Prostate gland (tissue), 2 donors: ENCODE results near the gene HIVEP3. TPM values are rescaled to one million over a fixed set of nuclear protein-coding genes. Genes with fewer than 3 reads are reported as not detected.

Source experiments
- DNase-seq: peaks from one replicate; pipeline ENCODE4 v3.0.0-alpha.2; 2019; ENCODE audit warnings: low spot score
- H3K27ac ChIP-seq, 2 donors: fragments of 200-600 bp; sonication (generic); 2 replicates each; pipeline ENCODE4 v1.5.1; 2017 to 2019
- H3K27me3 ChIP-seq: fragments of 200-600 bp; sonication (generic); replicated peaks from 2 replicates; pipeline ENCODE4 v1.5.1; 2019; ENCODE audit not compliant: insufficient read depth
- H3K36me3 ChIP-seq, 2 donors: fragments of 200-600 bp; sonication (generic); 1 replicate in 1 of 2; 2 replicates in 1 of 2; pipeline versions ENCODE4 v1.5.1 to v1.8.1; 2017 to 2019
- H3K4me1 ChIP-seq: fragments of 200-600 bp; sonication (generic); replicated peaks from 2 replicates; pipeline ENCODE4 v1.5.1; 2019
- H3K4me3 ChIP-seq, 2 donors: fragments of 200-600 bp; sonication (generic); 2 replicates each; pipeline ENCODE4 v1.5.1; 2017 to 2019
- H3K9me3 ChIP-seq: fragments of 200-600 bp; sonication (generic); 2 replicates; pipeline ENCODE4 v1.5.1; 2017
- CTCF ChIP-seq, 4 experiments: fragments of 200-600 bp in 2 of 4; fragments of 450-650 bp in 2 of 4; sonication (generic) in 2 of 4; IDR thresholded peaks; 1 replicate in 3 of 4; 2 replicates in 1 of 4; pipeline ENCODE4 v1.5.1; 2016 to 2019; ENCODE audit warnings: antibody characterized with exemption in 4 of 4, mild to moderate bottlenecking in 2 of 4, moderate library complexity in 2 of 4
- POLR2A ChIP-seq: fragments of 450-650 bp; IDR thresholded peaks from one replicate; pipeline ENCODE4 v1.6.1; 2016; ENCODE audit warnings: antibody characterized with exemption, mild to moderate bottlenecking
- POLR2AphosphoS5 ChIP-seq: sonication (generic); formaldehyde crosslinking; IDR thresholded peaks from one replicate; pipeline ENCODE4 v1.6.1; 2017; ENCODE audit warnings: antibody characterized with exemption
- whole genome bisulfite sequencing: methylation state at CpG from one replicate; pipeline ENCODE4 v1.1.5; 2018; 5-methylcytosine and 5-hydroxymethylcytosine counted together
- intact Hi-C: fragments of 100-400 bp; cut with DNase I; formaldehyde crosslinking; loops from one replicate; pipeline ENCODE4 v1.14.2; 2022
- total RNA-seq, 2 donors: library from RNA; depleted of rRNA; stranded (reverse); fragments of >200 nt; gene quantifications; one replicate each; pipeline ENCODE4 v1.1.0, GENCODE V29; 2016

HIVEP3 gene
- total RNA-seq, 2 donors from 2014 or later = 9.3 to 11.2 TPM

- Histone ChIP-seq H3K4me3 (no peak overlapping the region), H3K36me3 (no peaks in the 10 kb centered on the region), H3K4me1 (no peaks in the 10 kb centered on the region), H3K9me3 (no peaks in the 10 kb centered on the region), H3K27me3 (no peaks in the 10 kb centered on the region), H3K27ac (no peak overlapping the region)
- intact Hi-C loops = no loop called here
- 50% methylated on average over 1 of the region's 1 CpG for WGBS
- DNase-seq = no peak
- TF ChIP-seq POLR2AphosphoS5 (peak; percentile 61), CTCF (IDR thresholded peaks at IDR 0.05) (no peak), POLR2A (no peak)
These were observed 453.0 kb downstream of the HIVEP3 start for GRCh38 chr1:41465741-41466140.

- Histone ChIP-seq H3K9me3 (no peaks in the 10 kb centered on the region), H3K27ac (no peak overlapping the region), H3K36me3 (no peaks in the 10 kb centered on the region), H3K4me3 (no peak overlapping the region), H3K27me3 (no peaks in the 10 kb centered on the region), H3K4me1 (no peaks in the 10 kb centered on the region)
- WGBS = 95% methylated on average over 7 of the region's 7 CpGs
- DNase-seq = no peak
- intact Hi-C loops = no loop called here
- TF ChIP-seq CTCF (IDR thresholded peaks at IDR 0.05) (no peak), POLR2A (no peak), POLR2AphosphoS5 (no peak)
These were observed 453.8 kb downstream of the HIVEP3 start for GRCh38 chr1:41464885-41465284.

- H3K9me3 ChIP-seq = no peaks in the 10 kb centered on the region
- no peaks in the 10 kb centered on the region for H3K27me3 ChIP-seq
- no peak for DNase-seq
- no peak overlapping the region for H3K4me3 ChIP-seq
- intact Hi-C loops = no loop called here
- WGBS = 100% methylated on average over 1 of the region's 2 CpGs
- TF ChIP-seq POLR2AphosphoS5 = no peak
- TF ChIP-seq POLR2A = no peak
- no peak for TF ChIP-seq CTCF (IDR thresholded peaks at IDR 0.05)
- no peak overlapping the region for H3K27ac ChIP-seq
- H3K4me1 ChIP-seq = no peaks in the 10 kb centered on the region
- no peaks in the 10 kb centered on the region for H3K36me3 ChIP-seq
These were observed 455.2 kb downstream of the HIVEP3 start for GRCh38 chr1:41463516-41463915.

- DNase-seq = no peak
- intact Hi-C loops = no loop called here
- 94% methylated on average over 2 of the region's 2 CpGs for WGBS
- Histone ChIP-seq H3K27ac (no peak overlapping the region), H3K4me3 (no peak overlapping the region), H3K36me3 (no peaks in the 10 kb centered on the region), H3K4me1 (no peaks in the 10 kb centered on the region), H3K9me3 (no peaks in the 10 kb centered on the region), H3K27me3 (no peaks in the 10 kb centered on the region)
- TF ChIP-seq POLR2AphosphoS5 = no peak
- TF ChIP-seq POLR2A = no peak
- no peak for TF ChIP-seq CTCF (IDR thresholded peaks at IDR 0.05)
These were observed 456.1 kb downstream of the HIVEP3 start for GRCh38 chr1:41462680-41463004.

GRCh38 chr1:41461790-41462679, 456.7 kb downstream of the HIVEP3 start:
- H3K27ac ChIP-seq = no peak overlapping the region
- WGBS = 47% methylated on average over 4 of the region's 4 CpGs
- H3K36me3 ChIP-seq = no peaks in the 10 kb centered on the region
- TF ChIP-seq POLR2A (no peak), CTCF (IDR thresholded peaks at IDR 0.05) (no peak), POLR2AphosphoS5 (peak; percentile 14)
- H3K4me1 ChIP-seq = no peaks in the 10 kb centered on the region
- H3K4me3 ChIP-seq = no peak overlapping the region
- no peak for DNase-seq
- no peaks in the 10 kb centered on the region for H3K27me3 ChIP-seq
- H3K9me3 ChIP-seq = no peaks in the 10 kb centered on the region
- intact Hi-C loops = no loop called here
